Astrocyte of the hippocampus (primary cell): ENCODE results near the gene KRTAP10-7.
"Not testable (repeated sequence)": the region's sequence is repeated elsewhere in the genome, so short reads cannot be mapped to it uniquely, and the experiment has no call there.

Source experiments
- DNase-seq: peaks from one replicate; pipeline ENCODE4 v3.0.0; 2011; ENCODE audit warnings: low read depth, low spot score

Gene KRTAP10-7

GRCh38 chr21:44636209-44637017 is 36.0 kb downstream of the KRTAP10-7 start:
- DNase-seq, result no peak

DNA sequence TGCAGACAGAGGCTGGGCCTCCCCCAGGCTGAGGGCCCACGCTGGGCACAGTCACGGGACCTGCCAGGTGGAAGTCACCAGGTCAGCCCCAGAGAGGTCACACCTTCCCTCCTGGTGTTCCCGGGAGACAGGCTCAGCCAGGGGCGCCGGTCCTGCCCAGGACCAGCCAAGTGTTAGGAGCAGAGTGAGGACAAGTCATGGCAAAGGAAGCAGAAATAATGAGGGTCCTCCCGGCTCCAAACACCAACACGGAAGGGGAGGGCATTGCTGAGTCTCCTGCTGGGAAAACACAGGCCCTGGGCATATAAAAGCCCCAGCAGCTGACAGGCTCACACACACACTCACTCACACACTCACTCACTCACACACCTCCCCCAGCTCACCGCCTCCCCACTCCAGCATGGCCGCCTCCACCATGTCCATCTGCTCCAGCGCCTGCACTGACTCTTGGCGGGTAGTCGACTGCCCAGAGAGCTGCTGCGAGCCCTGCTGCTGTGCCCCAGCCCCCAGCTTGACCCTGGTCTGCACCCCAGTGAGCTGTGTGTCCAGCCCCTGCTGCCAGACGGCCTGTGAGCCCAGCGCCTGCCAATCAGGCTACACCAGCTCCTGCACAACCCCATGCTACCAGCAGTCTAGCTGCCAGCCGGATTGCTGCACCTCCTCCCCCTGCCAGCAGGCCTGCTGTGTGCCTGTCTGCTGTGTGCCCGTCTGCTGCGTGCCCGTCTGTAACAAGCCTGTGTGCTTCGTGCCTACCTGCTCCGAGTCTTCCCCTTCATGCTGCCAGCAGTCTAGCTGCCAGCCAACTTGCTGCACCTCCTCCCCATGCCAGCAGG is 36.8 kb downstream of the KRTAP10-7 start, which contains the start of gene KRTAP10-10:
Gene KRTAP10-10 (plus strand): TSS at position 339 of the 833 bp plus-strand sequence. CDS start 62 bp downstream, at position 401.
- no peak for DNase-seq

DNA sequence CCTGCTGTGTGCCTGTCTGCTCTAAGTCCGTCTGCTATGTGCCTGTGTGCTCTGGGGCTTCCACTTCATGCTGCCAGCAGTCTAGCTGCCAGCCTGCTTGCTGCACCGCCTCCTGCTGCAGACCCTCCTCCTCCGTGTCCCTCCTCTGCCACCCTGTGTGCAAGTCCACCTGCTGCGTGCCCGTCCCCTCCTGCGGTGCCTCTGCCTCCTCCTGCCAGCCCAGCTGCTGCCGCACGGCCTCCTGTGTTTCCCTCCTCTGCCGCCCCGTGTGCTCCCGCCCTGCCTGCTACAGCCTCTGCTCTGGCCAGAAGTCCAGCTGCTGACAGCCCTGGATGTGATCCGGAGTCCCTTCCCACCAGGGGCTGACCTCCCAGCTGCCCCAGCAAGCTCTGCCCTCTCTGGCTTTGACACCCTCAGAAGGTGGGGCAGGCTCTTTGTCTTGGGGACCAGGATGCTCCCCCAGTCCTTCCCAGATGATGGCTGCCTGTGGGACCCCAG is 37.5 kb downstream of the KRTAP10-7 start:
- DNase-seq, result not testable (repeated sequence)

GRCh38 chr21:44638506-44639330 is 38.3 kb downstream of the KRTAP10-7 start:
- DNase-seq, result not testable (repeated sequence)

GRCh38 chr21:44639331-44639655 is 38.9 kb downstream of the KRTAP10-7 start:
- no peak for DNase-seq

DNA sequence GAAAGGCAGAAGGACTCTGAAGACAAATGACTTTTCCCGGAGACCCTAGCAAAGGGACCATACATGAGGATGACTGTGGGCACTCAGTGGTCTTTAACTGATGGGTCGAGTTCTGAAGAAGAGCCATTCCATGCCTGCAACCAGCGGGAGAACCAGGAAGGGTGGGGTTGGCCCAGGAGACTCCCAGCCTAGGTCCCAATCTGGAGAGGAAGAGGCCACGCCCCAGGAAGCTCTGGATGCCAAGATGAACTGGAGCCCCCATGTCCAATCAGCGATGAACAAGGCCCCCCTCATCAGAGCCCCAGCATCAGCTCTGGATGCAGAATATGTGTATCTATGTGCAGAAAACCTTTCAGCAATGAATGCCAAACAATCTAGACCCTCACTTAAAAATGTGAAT is 40.4 kb downstream of the KRTAP10-7 start:
- no peak for DNase-seq

GRCh38 chr21:44643741-44644310 is 43.4 kb downstream of the KRTAP10-7 start:
- DNase-seq, result no peak

DNA sequence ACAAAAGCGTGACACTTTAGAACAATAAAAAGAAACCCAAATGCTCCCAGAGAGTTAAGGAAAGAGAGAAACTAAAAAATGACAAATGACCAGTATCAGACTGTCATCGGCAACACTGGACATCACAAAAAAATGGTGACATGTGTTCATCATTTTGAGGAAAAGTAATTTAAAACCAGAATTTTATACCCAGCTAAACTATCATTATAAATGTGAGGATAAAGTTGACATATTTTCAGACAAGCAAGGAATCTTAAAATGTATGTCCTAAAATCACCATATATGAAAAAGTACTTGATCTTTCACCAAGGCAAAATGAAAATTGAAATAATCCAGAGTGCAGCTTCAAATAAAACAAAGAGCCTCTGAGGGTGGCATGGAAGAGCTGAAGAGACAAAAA is 44.5 kb downstream of the KRTAP10-7 start:
- DNase-seq, result no peak

- not testable (repeated sequence) for DNase-seq
Measured at GRCh38 chr21:44646366-44647221, 46.2 kb downstream of the KRTAP10-7 start, which contains the start of gene KRTAP10-11. KRTAP10-11 (plus strand) TSS chr21:44646414; CDS start chr21:44646459, 45 bp downstream.

- DNase-seq, result no peak
Measured at GRCh38 chr21:44647222-44647552, 46.8 kb downstream of the KRTAP10-7 start.

DNA sequence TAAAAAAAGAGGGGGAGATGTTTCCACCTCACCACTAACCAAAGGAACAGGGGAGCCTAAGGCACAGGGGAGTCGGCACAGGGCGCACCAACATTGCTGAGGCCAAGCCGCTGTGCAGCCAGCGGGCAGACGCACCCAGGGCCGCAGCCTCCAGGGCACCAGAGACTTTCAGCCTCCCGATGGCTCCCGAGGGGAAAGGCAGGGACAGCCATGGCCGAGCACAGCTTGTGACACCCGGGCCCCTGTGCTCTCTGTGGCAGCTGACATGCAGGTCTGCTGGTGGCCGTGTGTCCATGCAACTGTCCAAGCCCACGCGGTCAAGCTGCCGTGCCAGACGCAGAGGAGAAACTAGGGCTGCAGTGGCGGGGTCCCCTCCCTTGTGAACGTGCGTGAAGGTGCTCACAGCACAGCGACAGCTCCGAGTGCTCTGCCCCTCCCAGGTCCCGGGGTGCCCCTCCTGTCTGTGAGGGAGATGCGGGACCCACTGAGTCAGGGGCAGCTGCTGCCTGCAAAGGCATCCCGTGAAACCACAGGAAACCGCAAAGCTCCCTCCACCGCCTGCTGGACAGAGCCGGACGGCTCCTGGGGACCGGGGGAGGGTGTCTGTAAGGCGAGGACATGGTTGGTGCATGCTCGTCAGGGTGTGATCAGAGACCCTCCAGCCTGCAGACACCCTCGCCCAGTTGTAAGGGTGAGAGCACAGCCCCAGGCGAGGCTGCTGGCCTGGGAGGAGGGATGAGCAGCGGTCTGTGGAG is 48.3 kb downstream of the KRTAP10-7 start:
- DNase-seq, result no peak

- no peak for DNase-seq
Measured at GRCh38 chr21:44649521-44650100, 49.2 kb downstream of the KRTAP10-7 start.

GRCh38 chr21:44650265-44650972 is 50.0 kb downstream of the KRTAP10-7 start:
- DNase-seq, result no peak

GRCh38 chr21:44650973-44651675 is 50.7 kb downstream of the KRTAP10-7 start:
- DNase-seq, result no peak
